Measurements from ENCODE around the gene TRIM67.

TRIM67 gene

GRCh38 chr1:231214918-231215680 lies 53.2 kb downstream of the TRIM67 start:
- H3K9me3 ChIP-seq (ENCODE audit: control insufficient read depth in 2 of 2, low read length in 2 of 2), result no peaks in the 10 kb centered on the region
- peaks cover 5 to 8% of the 10 kb centered on the region in 2 donors for H3K4me1 ChIP-seq (ENCODE audit: control insufficient read depth in 2 of 2, insufficient read depth in 2 of 2, low read length in 2 of 2)
- H3K36me3 ChIP-seq (ENCODE audit: control insufficient read depth in 2 of 2, insufficient read depth in 2 of 2, low read length in 2 of 2), result no peaks in the 10 kb centered on the region
- H3K27ac ChIP-seq (ENCODE audit: low read depth in 2 of 2, low read length in 2 of 2), result no peak overlapping the region
- peak overlapping the region in 1 of 2 donors; percentile 23 for H3K4me3 ChIP-seq (ENCODE audit: low read length in 2 of 2)
- no peaks in the 10 kb centered on the region for H3K27me3 ChIP-seq (ENCODE audit: control insufficient read depth in 2 of 2, insufficient read depth in 2 of 2, low read length in 2 of 2)
- H3K9ac ChIP-seq (ENCODE audit: low read depth in 1 of 2, low read length in 2 of 2), result no peak overlapping the region

GRCh38 chr1:231215681-231216385 lies 54.0 kb downstream of the TRIM67 start:
- no peaks in the 10 kb centered on the region for H3K27me3 ChIP-seq (ENCODE audit: control insufficient read depth in 2 of 2, insufficient read depth in 2 of 2, low read length in 2 of 2)

GRCh38 chr1:231216498-231216897 lies 54.6 kb downstream of the TRIM67 start:
- Histone ChIP-seq H3K9ac (ENCODE audit: low read depth in 1 of 2, low read length in 2 of 2) (no peak overlapping the region), H3K4me3 (ENCODE audit: low read length in 2 of 2) (no peak overlapping the region)

More at GRCh38 chr1:231215681-231216385, 54.0 kb downstream of the TRIM67 start:
- H3K9me3 ChIP-seq (ENCODE audit: control insufficient read depth in 2 of 2, low read length in 2 of 2), result no peaks in the 10 kb centered on the region
- H3K36me3 ChIP-seq (ENCODE audit: control insufficient read depth in 2 of 2, insufficient read depth in 2 of 2, low read length in 2 of 2), result no peaks in the 10 kb centered on the region
- peaks cover 5 to 8% of the 10 kb centered on the region in 2 donors for H3K4me1 ChIP-seq (ENCODE audit: control insufficient read depth in 2 of 2, insufficient read depth in 2 of 2, low read length in 2 of 2)
- H3K4me3 ChIP-seq (ENCODE audit: low read length in 2 of 2), result peak overlapping the region in 1 of 2 donors; percentile 23
- no peak overlapping the region for H3K9ac ChIP-seq (ENCODE audit: low read depth in 1 of 2, low read length in 2 of 2)
- no peak overlapping the region for H3K27ac ChIP-seq (ENCODE audit: low read depth in 2 of 2, low read length in 2 of 2)

GRCh38 chr1:231217056-231217455 lies 55.2 kb downstream of the TRIM67 start:
- Histone ChIP-seq H3K4me3 (ENCODE audit: low read length in 2 of 2) (no peak overlapping the region), H3K27ac (ENCODE audit: low read depth in 2 of 2, low read length in 2 of 2) (no peak overlapping the region), H3K9me3 (ENCODE audit: control insufficient read depth in 2 of 2, low read length in 2 of 2) (no peaks in the 10 kb centered on the region), H3K9ac (ENCODE audit: low read depth in 1 of 2, low read length in 2 of 2) (no peak overlapping the region), H3K27me3 (ENCODE audit: control insufficient read depth in 2 of 2, insufficient read depth in 2 of 2, low read length in 2 of 2) (no peaks in the 10 kb centered on the region), H3K4me1 (ENCODE audit: control insufficient read depth in 2 of 2, insufficient read depth in 2 of 2, low read length in 2 of 2) (peaks cover 2 to 5% of the 10 kb centered on the region in 2 donors), H3K36me3 (ENCODE audit: control insufficient read depth in 2 of 2, insufficient read depth in 2 of 2, low read length in 2 of 2) (no peaks in the 10 kb centered on the region)

More at GRCh38 chr1:231216498-231216897, 54.6 kb downstream of the TRIM67 start:
- no peaks in the 10 kb centered on the region for H3K9me3 ChIP-seq (ENCODE audit: control insufficient read depth in 2 of 2, low read length in 2 of 2)
- no peaks in the 10 kb centered on the region for H3K36me3 ChIP-seq (ENCODE audit: control insufficient read depth in 2 of 2, insufficient read depth in 2 of 2, low read length in 2 of 2)
- no peaks in the 10 kb centered on the region for H3K27me3 ChIP-seq (ENCODE audit: control insufficient read depth in 2 of 2, insufficient read depth in 2 of 2, low read length in 2 of 2)
- peaks cover 5 to 6% of the 10 kb centered on the region in 2 donors for H3K4me1 ChIP-seq (ENCODE audit: control insufficient read depth in 2 of 2, insufficient read depth in 2 of 2, low read length in 2 of 2)
- no peak overlapping the region for H3K27ac ChIP-seq (ENCODE audit: low read depth in 2 of 2, low read length in 2 of 2)

- H3K27me3 ChIP-seq (ENCODE audit: control insufficient read depth in 2 of 2, insufficient read depth in 2 of 2, low read length in 2 of 2), result no peaks in the 10 kb centered on the region
- H3K9ac ChIP-seq (ENCODE audit: low read depth in 1 of 2, low read length in 2 of 2), result no peak overlapping the region
- H3K36me3 ChIP-seq (ENCODE audit: control insufficient read depth in 2 of 2, insufficient read depth in 2 of 2, low read length in 2 of 2), result peaks cover 5% of the 10 kb centered on the region in 2 donors
- H3K27ac ChIP-seq (ENCODE audit: low read depth in 2 of 2, low read length in 2 of 2), result no peak overlapping the region
- H3K4me3 ChIP-seq (ENCODE audit: low read length in 2 of 2), result no peak overlapping the region
- H3K4me1 ChIP-seq (ENCODE audit: control insufficient read depth in 2 of 2, insufficient read depth in 2 of 2, low read length in 2 of 2), result no peaks in the 10 kb centered on the region
- no peaks in the 10 kb centered on the region for H3K9me3 ChIP-seq (ENCODE audit: control insufficient read depth in 2 of 2, low read length in 2 of 2)
Observed at GRCh38 chr1:231218078-231218477, 56.2 kb downstream of the TRIM67 start.

GRCh38 chr1:231219422-231220401 lies 57.9 kb downstream of the TRIM67 start:
- Histone ChIP-seq H3K9me3 (ENCODE audit: control insufficient read depth in 2 of 2, low read length in 2 of 2) (no peaks in the 10 kb centered on the region), H3K4me1 (ENCODE audit: control insufficient read depth in 2 of 2, insufficient read depth in 2 of 2, low read length in 2 of 2) (no peaks in the 10 kb centered on the region), H3K4me3 (ENCODE audit: low read length in 2 of 2) (no peak overlapping the region), H3K36me3 (ENCODE audit: control insufficient read depth in 2 of 2, insufficient read depth in 2 of 2, low read length in 2 of 2) (peaks cover 13 to 16% of the 10 kb centered on the region in 2 donors), H3K9ac (ENCODE audit: low read depth in 1 of 2, low read length in 2 of 2) (no peak overlapping the region), H3K27ac (ENCODE audit: low read depth in 2 of 2, low read length in 2 of 2) (no peak overlapping the region), H3K27me3 (ENCODE audit: control insufficient read depth in 2 of 2, insufficient read depth in 2 of 2, low read length in 2 of 2) (no peaks in the 10 kb centered on the region)

- Histone ChIP-seq H3K4me1 (ENCODE audit: control insufficient read depth in 2 of 2, insufficient read depth in 2 of 2, low read length in 2 of 2) (no peaks in the 10 kb centered on the region), H3K9me3 (ENCODE audit: control insufficient read depth in 2 of 2, low read length in 2 of 2) (no peaks in the 10 kb centered on the region), H3K27me3 (ENCODE audit: control insufficient read depth in 2 of 2, insufficient read depth in 2 of 2, low read length in 2 of 2) (no peaks in the 10 kb centered on the region), H3K4me3 (ENCODE audit: low read length in 2 of 2) (no peak overlapping the region), H3K27ac (ENCODE audit: low read depth in 2 of 2, low read length in 2 of 2) (no peak overlapping the region), H3K36me3 (ENCODE audit: control insufficient read depth in 2 of 2, insufficient read depth in 2 of 2, low read length in 2 of 2) (peaks cover 22 to 27% of the 10 kb centered on the region in 2 donors), H3K9ac (ENCODE audit: low read depth in 1 of 2, low read length in 2 of 2) (no peak overlapping the region)
Observed at GRCh38 chr1:231220801-231221200, 58.9 kb downstream of the TRIM67 start.

GRCh38 chr1:231226156-231226555 lies 64.3 kb downstream of the TRIM67 start:
- H3K9me3 ChIP-seq (ENCODE audit: control insufficient read depth in 2 of 2, low read length in 2 of 2), result no peaks in the 10 kb centered on the region
- peaks cover 44 to 49% of the 10 kb centered on the region in 2 donors for H3K36me3 ChIP-seq (ENCODE audit: control insufficient read depth in 2 of 2, insufficient read depth in 2 of 2, low read length in 2 of 2)
- no peak overlapping the region for H3K4me3 ChIP-seq (ENCODE audit: low read length in 2 of 2)
- no peaks in the 10 kb centered on the region for H3K4me1 ChIP-seq (ENCODE audit: control insufficient read depth in 2 of 2, insufficient read depth in 2 of 2, low read length in 2 of 2)
- H3K27me3 ChIP-seq (ENCODE audit: control insufficient read depth in 2 of 2, insufficient read depth in 2 of 2, low read length in 2 of 2), result no peaks in the 10 kb centered on the region
- no peak overlapping the region for H3K9ac ChIP-seq (ENCODE audit: low read depth in 1 of 2, low read length in 2 of 2)
- no peak overlapping the region for H3K27ac ChIP-seq (ENCODE audit: low read depth in 2 of 2, low read length in 2 of 2)

- Histone ChIP-seq H3K36me3 (ENCODE audit: control insufficient read depth in 2 of 2, insufficient read depth in 2 of 2, low read length in 2 of 2) (peaks cover 15% of the 10 kb centered on the region in 2 donors), H3K4me3 (ENCODE audit: low read length in 2 of 2) (no peak overlapping the region), H3K4me1 (ENCODE audit: control insufficient read depth in 2 of 2, insufficient read depth in 2 of 2, low read length in 2 of 2) (peaks cover 10 to 33% of the 10 kb centered on the region in 2 donors), H3K9ac (ENCODE audit: low read depth in 1 of 2, low read length in 2 of 2) (no peak overlapping the region), H3K9me3 (ENCODE audit: control insufficient read depth in 2 of 2, low read length in 2 of 2) (no peaks in the 10 kb centered on the region), H3K27ac (ENCODE audit: low read depth in 2 of 2, low read length in 2 of 2) (no peak overlapping the region), H3K27me3 (ENCODE audit: control insufficient read depth in 2 of 2, insufficient read depth in 2 of 2, low read length in 2 of 2) (no peaks in the 10 kb centered on the region)
Observed at GRCh38 chr1:231231511-231231910, 69.7 kb downstream of the TRIM67 start.
